Activated T-cell treated with anti-CD3 and anti-CD28 coated beads, Interleukin-2, amount 50 U/mL, for 1 hour (primary cell): ENCODE measurements around the gene APBA2.

ENCODE experiments used
- DNase-seq: peaks from one replicate; pipeline ENCODE4 v3.0.0-alpha.2; 2020

APBA2 gene

GRCh38 chr15:29111705-29112281 lies 226.0 kb downstream of the APBA2 start:
- DNase-seq, result no peak

DNA sequence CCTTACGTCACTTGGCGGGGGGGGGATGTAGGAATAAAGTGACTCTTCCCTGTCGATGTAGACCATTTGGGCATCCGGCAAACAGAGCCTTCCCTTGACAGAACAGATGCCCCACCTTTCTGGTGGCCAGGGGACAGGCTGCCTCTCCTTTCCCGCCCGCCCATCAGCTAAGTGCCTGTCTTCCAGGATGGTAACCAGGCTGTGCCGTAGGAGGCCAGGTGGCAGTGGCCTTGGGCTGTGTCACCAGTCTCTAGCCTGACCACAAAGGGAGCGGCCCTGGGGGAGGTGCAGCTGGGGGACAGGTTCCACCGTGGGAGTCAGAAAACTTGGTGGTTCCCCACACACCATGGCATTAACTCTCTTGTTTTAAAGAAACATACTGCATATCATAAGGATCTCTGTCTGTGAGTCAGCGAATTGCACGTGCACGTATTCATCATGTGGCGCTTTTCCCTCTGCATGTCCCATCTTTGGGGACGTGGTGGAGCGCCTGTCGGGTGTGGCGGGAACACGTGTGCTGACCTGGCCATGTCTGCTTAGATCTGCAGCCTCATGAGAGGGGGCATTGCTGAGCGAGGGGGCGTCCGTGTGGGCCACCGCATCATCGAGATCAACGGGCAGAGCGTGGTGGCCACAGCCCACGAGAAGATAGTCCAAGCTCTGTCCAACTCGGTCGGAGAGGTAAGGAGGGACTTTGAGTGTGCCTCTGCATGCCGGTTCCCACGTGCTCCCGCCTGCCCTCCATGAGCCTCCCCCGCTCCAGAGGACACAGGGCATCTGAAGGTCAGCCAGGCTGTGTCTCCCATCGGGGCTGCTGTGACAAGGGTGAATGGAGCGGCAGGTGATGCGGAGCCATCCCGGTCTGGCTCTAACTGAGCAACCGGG lies 227.8 kb downstream of the APBA2 start:
- DNase-seq, result no peak

DNA sequence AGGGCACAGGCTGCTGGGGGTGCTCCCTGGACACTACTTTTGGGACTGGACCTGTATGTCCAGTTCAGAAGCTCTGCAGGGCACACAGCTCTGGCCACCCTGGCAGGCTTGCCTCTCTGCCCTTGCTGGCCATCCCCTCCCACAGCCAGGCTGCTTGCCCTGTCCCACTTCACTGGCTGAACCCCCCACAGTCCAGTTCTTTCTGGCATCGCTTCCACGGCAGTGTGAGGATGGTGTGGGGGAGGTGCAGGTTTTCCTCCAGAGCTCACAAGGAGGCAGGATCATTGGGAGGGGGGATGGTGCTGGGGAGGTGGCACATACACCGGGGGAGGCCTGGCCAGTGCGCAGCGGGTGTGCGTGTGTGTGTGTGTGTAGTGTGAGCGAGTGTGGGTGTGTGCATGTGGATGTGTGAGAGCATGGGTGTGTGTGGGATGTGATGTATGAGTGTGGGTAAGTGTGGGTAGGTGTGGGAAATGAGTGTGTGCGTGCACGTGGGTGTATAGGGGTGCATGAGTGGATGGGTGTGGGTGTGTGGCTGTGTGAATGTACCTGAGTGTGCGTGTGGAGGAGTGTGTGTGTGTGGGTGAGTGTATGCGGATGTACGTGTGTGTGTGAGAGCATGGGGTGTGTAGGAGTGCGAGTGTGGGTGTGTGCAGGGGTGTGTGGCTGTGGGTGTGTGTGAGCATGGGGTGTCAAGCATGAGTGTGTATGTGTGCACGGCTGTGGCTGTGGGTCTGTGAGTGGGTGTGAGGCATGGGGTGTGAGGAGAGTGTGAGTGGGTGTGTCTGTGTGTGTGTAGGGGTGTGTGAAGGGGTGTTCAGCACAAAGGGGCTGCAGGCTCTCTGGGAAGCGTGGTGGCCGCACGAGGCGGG lies 228.7 kb downstream of the APBA2 start:
- no peak for DNase-seq

- peak; percentile 35 for DNase-seq
These were observed 229.6 kb downstream of the APBA2 start for GRCh38 chr15:29115093-29115991.

GRCh38 chr15:29116970-29117700 lies 231.4 kb downstream of the APBA2 start:
- no peak for DNase-seq

DNA sequence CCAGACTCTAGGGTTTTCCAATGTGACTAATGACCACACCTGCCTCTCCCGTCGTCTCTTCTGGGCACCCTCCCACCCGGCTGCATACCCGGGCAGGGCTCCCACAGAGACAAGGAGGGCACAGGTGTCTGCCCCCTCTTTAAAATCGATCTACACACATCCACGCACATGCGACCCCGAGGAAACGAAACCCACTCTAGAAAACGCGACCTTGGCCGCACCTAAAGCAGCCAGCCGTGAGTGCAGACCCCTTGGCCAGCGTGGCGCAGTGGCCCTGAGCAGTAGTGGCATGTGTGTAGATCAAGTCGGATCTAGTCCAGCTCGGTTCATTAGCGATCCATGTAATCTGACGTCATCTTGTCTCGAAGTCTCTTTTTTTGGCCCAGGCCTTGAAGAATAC lies 232.0 kb downstream of the APBA2 start:
- DNase-seq, result no peak

GRCh38 chr15:29119847-29120246 lies 234.1 kb downstream of the APBA2 start:
- DNase-seq, result no peak

DNA sequence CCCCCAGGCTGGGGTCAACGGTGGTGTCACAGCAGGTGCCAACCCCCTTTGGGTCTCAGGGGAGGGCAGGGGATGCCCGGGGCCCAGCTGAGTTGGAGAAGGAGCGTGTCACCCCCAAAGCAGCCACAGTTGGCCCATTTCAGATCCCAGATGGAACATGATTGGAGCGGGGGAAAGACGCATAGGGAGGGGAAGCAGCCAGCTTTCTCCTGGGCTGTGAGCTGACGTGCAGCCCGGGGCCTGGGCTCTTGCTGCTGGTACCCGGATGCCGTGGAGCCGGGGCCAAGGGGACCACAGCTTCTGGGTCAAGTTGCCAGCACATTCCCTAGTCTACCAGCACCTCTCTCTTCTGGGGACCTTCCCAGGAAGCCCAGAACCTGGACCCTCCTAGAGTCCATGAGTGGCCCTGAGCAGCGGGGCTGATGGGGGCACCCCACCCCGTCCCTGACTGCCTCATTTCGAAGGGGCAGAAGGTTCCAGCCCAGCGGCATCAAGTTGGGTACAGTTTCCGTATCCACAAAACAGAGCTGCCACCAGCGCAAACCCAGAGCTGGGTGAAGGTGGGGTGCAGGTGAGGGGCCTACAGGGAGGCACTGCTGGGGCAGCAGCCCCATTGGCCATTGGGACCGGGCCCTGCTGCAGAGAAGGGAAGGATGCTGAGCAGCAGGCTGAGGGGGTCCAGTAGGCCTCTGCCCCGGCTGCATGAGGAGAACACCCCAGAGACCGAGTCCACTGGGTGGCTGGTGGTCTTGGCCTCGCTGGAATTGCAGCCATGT lies 235.0 kb downstream of the APBA2 start:
- DNase-seq, result no peak

DNA sequence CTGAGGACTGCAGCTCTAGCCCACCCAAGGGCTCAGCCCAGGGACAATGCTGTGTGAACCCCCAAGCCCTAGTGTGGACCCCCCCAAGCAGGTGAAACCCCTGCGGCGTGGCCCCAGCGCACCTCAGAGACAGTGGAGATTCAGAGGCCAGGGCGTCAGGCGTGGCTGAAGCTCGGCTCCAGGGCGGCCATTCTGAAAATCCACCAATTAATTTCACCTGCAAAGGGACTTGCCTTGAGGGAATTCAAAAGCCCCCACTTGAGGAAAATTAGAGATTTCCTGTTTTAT lies 235.5 kb downstream of the APBA2 start:
- DNase-seq, result no peak

- DNase-seq, result no peak
These were observed 236.1 kb downstream of the APBA2 start for GRCh38 chr15:29121907-29122306.

- no peak for DNase-seq
These were observed 236.7 kb downstream of the APBA2 start for GRCh38 chr15:29122506-29122905.

GRCh38 chr15:29123171-29123570 lies 237.4 kb downstream of the APBA2 start:
- DNase-seq, result no peak

- DNase-seq, result no peak
These were observed 238.2 kb downstream of the APBA2 start for GRCh38 chr15:29123991-29124390.

DNA sequence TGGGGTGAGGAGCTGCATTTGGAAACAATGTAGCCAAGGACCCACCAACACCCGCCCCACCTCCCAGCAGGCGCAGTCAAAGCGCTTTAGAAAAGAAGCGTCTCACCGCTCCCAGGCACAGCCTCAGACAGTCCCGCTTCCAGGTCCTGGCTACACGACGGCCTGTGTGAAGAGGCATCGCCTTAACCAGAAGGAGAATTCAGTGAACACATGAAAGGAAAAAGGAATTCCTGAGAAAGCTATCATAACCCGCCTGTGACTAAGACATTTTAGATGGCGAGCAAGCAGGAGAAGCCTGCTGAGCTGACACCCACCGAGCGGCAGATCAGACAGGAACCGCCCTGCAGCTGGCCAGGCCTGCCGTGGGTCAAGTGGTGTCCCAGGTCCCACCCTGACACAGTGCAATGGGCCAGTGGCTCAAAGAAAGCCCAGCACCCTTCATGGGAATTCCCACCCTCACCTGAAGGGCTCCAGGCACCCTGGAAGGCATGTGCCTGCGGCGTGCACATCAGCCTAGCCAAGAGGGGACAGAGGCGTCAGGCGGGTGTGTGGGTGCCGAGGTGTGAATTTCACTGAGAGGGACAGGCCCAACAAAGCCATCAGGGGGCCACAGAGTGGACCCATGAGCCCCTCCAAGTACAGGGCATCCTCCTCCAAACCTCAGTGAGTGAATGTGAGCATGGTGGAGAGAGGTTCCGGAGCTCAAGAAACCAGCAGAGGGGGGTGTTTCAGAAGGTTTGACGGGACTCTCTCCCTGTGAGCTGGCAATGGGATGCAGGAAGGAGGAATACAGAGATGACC lies 239.0 kb downstream of the APBA2 start:
- DNase-seq, result no peak

GRCh38 chr15:29125382-29126207 lies 239.8 kb downstream of the APBA2 start:
- no peak for DNase-seq

DNA sequence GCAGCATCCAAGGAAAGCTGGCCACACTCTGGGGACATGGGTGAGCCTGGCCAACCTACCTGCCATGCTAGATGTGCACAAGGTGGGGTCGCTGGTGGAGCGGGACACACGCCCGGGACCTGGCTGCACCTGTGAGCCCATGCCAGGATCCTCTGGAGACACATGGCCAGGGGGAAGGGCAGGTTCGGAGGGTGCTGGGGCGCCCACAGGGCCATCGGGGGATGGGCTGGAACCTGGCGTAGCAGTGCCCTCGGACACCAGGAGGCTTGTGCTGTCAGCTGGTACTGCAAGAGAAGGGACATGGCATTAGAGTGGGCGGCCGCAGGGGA lies 240.4 kb downstream of the APBA2 start:
- no peak for DNase-seq

- no peak for DNase-seq
These were observed 241.2 kb downstream of the APBA2 start for GRCh38 chr15:29126821-29127461.

DNA sequence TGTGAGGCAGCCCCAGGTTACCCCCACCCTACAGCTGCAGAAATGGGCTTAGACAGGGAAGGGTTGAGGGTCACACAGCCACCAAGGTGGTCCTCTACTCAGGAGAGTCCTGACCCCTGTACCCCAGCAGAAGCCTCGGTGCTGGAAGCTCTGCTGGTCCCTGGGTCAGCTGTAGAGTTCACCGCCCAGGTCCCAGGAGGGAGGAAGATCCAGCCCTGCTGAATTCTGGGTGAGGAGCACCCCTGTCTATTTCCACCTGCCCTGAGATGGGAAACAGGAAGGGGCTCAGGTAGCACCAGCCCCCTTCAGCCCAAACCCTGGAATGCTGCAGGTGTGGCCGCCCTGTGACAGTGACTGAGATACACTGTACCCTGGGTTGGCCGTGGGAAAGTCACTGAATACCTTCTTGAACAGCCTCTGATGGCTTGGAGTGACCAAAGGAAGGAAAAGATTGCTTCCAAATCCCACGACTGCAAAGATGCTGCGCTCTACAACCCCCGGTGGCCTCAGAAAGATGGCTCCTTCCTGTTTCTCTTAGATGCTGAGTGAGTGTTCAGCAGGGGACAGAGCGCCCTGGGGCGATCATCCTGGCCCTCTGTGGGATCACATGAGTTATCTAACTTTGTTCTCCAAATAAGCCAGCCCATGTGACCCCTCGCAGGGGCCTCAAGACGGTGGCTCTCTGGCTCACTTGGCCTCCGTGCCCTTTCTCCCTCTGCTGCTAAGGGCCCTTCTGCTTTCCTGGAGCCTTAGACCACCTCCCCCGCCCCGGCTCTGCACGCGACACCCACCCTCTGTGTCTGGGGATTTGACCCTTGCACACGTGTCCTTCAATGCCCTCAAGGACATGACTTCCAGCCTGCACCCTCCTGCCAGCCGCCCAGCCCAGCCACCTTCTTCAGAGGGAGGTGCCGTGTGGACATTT lies 242.0 kb downstream of the APBA2 start:
- no peak for DNase-seq
